Loucy (cell line): ENCODE results near the gene POLR3A.
"Not testable (repeated sequence)": the region's sequence is repeated elsewhere in the genome, so short reads cannot be mapped to it uniquely, and the experiment has no call there.

ENCODE experiments used
- H2AFZ ChIP-seq: fragments of 200-600 bp; sonication (generic); 2 replicates; pipeline ENCODE4 v1.6.0; 2016; ENCODE audit warnings: antibody characterized with exemption, mild to moderate bottlenecking, low read length, moderate library complexity
- H3F3A ChIP-seq: fragments of 200-600 bp; 2 replicates; pipeline ENCODE4 v1.6.0; 2016; ENCODE audit warnings: antibody characterized with exemption, low read depth, mild to moderate bottlenecking
- H3K27me3 ChIP-seq: fragments of 200-600 bp; sonication (generic); 2 replicates; pipeline ENCODE4 v1.6.1; 2014; ENCODE audit warnings: low read length, mild to moderate bottlenecking; ENCODE audit not compliant: insufficient read depth, poor library complexity, severe bottlenecking
- H3K36me3 ChIP-seq: fragments of 200-600 bp; sonication (generic); 2 replicates; pipeline ENCODE4 v1.6.1; 2016; ENCODE audit warnings: low read length; ENCODE audit not compliant: insufficient read depth
- H3K4me1 ChIP-seq: fragments of 200-600 bp; sonication (generic); 2 replicates; pipeline ENCODE4 v1.5.1; 2014; ENCODE audit warnings: low read length, mild to moderate bottlenecking; ENCODE audit not compliant: insufficient read depth, poor library complexity, severe bottlenecking
- H3K4me2 ChIP-seq: fragments of 200-600 bp; sonication (generic); 2 replicates; pipeline ENCODE4 v1.6.0; 2014; ENCODE audit warnings: antibody characterized with exemption, low read length, low read depth, mild to moderate bottlenecking; ENCODE audit not compliant: poor library complexity, severe bottlenecking
- H3K4me3 ChIP-seq: fragments of 200-600 bp; sonication (generic); 2 replicates; pipeline ENCODE4 v1.5.1; 2014; ENCODE audit warnings: low read length, mild to moderate bottlenecking, mixed read lengths; ENCODE audit not compliant: poor library complexity, severe bottlenecking
- H3K79me2 ChIP-seq: fragments of 200-600 bp; sonication (generic); 2 replicates; pipeline ENCODE4 v1.6.1; 2014; ENCODE audit warnings: low read length; ENCODE audit not compliant: insufficient read depth
- H3K9ac ChIP-seq: fragments of 200-600 bp; sonication (generic); 2 replicates; pipeline ENCODE4 v1.6.0; 2014; ENCODE audit warnings: mild to moderate bottlenecking, low read depth, low read length, moderate library complexity; ENCODE audit not compliant: poor library complexity, severe bottlenecking
- H3K9me2 ChIP-seq: fragments of 200-600 bp; sonication (generic); replicated peaks from 2 replicates; pipeline ENCODE4 v1.6.1; 2016; ENCODE audit warnings: low read depth, low read length, mixed read lengths
- H3K9me3 ChIP-seq: fragments of 200-600 bp; sonication (generic); 2 replicates; pipeline ENCODE4 v1.6.1; 2014; ENCODE audit warnings: mild to moderate bottlenecking, antibody characterized with exemption, low read length, low read depth; ENCODE audit not compliant: insufficient read depth
- H4K20me1 ChIP-seq: fragments of 200-600 bp; sonication (generic); 2 replicates; pipeline ENCODE4 v1.6.0; 2014; ENCODE audit warnings: antibody characterized with exemption, low read length, mild to moderate bottlenecking; ENCODE audit not compliant: insufficient read depth, poor library complexity, severe bottlenecking
- EZH2phosphoT487 ChIP-seq: fragments of 200-600 bp; IDR thresholded peaks from 2 replicates; pipeline ENCODE4 v1.6.1; 2018; ENCODE audit warnings: antibody characterized with exemption, mild to moderate bottlenecking, moderate library complexity, borderline replicate concordance
- TF ChIP-seq, protein P1 (sequence below): fragments of 200-600 bp; sonication (generic); conservative IDR thresholded peaks from 2 replicates; pipeline ENCODE4 v1.5.1; 2014; ENCODE audit warnings: mild to moderate bottlenecking, antibody characterized with exemption, low read length

POLR3A gene

DNA sequence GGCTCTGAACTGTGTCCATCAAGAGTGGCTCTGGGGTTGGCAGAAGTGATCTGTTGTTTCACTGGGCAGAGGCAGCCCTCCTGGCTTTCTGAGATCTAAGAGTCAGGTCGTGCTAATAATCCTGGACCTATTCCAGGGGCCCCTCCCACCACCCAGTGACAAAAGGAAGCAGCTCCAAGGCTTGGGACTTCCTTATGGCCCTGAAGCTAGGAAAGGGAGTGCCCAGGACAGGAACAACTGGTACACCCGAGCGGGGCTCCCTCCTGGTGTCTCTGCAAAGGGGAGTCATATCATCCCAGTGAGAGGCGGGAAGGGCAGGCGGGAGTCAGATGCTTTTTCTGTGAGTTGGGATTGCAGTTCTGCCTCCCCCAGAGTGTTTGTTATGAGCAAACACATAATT lies 36.7 kb upstream of the POLR3A start:
- peaks cover 63% of the 10 kb centered on the region for H3K4me1 ChIP-seq
- peak overlapping the region; percentile 45 for H3K4me3 ChIP-seq
- no peaks in the 10 kb centered on the region for H3F3A ChIP-seq
- H3K79me2 ChIP-seq: no peaks in the 10 kb centered on the region
- peak overlapping the region; percentile 64 for H3K4me2 ChIP-seq
- no peaks in the 10 kb centered on the region for H3K36me3 ChIP-seq
- H3K9ac ChIP-seq: peak overlapping the region; percentile 55
- no peaks in the 10 kb centered on the region for H3K9me2 ChIP-seq
- H3K9me3 ChIP-seq: no peaks in the 10 kb centered on the region
- no peaks in the 10 kb centered on the region for H3K27me3 ChIP-seq
- H2AFZ ChIP-seq: 0 out of 2 replicates have a peak overlapping the region, but pooled peaks have one; percentile 40
- no peaks in the 10 kb centered on the region for H4K20me1 ChIP-seq
- no peak for TF ChIP-seq EZH2phosphoT487
- TF ChIP-seq, protein P1, sequence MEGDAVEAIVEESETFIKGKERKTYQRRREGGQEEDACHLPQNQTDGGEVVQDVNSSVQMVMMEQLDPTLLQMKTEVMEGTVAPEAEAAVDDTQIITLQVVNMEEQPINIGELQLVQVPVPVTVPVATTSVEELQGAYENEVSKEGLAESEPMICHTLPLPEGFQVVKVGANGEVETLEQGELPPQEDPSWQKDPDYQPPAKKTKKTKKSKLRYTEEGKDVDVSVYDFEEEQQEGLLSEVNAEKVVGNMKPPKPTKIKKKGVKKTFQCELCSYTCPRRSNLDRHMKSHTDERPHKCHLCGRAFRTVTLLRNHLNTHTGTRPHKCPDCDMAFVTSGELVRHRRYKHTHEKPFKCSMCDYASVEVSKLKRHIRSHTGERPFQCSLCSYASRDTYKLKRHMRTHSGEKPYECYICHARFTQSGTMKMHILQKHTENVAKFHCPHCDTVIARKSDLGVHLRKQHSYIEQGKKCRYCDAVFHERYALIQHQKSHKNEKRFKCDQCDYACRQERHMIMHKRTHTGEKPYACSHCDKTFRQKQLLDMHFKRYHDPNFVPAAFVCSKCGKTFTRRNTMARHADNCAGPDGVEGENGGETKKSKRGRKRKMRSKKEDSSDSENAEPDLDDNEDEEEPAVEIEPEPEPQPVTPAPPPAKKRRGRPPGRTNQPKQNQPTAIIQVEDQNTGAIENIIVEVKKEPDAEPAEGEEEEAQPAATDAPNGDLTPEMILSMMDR: no peak

DNA sequence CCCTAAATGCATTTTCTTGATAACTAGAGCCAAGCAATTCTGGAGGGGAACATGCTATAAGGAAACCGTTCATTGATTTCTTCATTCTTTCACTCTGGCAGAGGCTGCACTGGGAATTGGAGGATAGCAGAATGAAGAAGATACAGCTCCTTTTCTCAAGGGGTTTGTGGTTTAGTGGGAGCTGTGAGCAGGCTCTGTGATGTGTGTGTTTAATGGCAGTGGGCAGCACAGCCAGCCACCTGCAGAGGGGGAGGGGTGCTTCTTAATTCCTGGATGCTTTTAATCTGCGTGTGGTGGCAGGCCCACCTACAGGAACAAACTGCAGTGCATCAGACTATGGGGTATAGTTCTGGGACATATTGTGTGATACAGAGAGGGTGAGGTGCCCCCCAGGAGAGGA lies 36.3 kb upstream of the POLR3A start:
- Histone ChIP-seq H3K4me3 (peak overlapping the region; percentile 45), H3K4me1 (peaks cover 65% of the 10 kb centered on the region), H2AFZ (0 out of 2 replicates have a peak overlapping the region, but pooled peaks have one; percentile 40), H4K20me1 (no peaks in the 10 kb centered on the region), H3K9ac (peak overlapping the region; percentile 55), H3F3A (no peaks in the 10 kb centered on the region), H3K4me2 (peak overlapping the region; percentile 64), H3K9me3 (no peaks in the 10 kb centered on the region), H3K36me3 (no peaks in the 10 kb centered on the region), H3K9me2 (no peaks in the 10 kb centered on the region), H3K79me2 (no peaks in the 10 kb centered on the region), H3K27me3 (no peaks in the 10 kb centered on the region)
- no peak for TF ChIP-seq EZH2phosphoT487
- TF ChIP-seq, protein P1: no peak

DNA sequence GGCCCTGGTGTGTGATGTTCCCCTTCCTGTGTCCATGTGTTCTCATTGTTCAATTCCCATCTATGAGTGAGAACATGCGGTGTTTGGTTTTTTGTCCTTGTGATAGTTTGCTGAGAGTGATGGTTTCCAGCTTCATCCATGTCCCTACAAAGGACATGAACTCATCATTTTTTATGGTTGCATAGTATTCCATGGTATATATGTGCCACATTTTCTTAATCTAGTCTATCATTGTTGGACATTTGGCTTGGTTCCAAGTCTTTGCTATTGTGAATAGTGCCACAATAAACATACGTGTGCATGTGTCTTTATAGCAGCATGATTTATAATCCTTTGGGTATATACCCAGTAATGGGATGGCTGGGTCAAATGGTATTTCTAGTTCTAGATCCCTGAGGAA lies 35.6 kb upstream of the POLR3A start:
- not testable (repeated sequence) for H3K79me2 ChIP-seq

DNA sequence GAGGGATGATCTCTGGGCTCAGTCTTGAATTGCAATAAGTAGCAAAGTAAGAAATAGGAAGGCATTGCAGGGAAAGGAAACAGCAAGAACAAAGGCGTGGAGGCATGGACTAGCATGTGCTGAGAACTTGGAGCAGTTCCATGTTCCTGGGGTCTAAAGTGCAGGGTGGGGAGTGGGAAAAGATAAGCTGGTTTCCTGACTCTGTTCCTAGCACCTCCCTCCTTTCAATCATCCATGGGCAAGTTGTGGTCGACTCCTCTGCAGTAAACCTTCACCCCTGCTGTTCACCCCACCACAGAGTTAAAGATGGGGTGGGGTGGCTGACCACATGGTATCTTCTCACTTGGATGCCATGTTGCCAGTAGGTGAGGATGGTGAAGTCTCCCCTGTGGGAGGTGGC lies 33.9 kb upstream of the POLR3A start:
- H3K79me2 ChIP-seq: no peaks in the 10 kb centered on the region
- H3K9me3 ChIP-seq: no peaks in the 10 kb centered on the region
- peak overlapping the region; percentile 58 for H3K9ac ChIP-seq
- H3F3A ChIP-seq: no peaks in the 10 kb centered on the region
- H2AFZ ChIP-seq: peak overlapping the region; percentile 45; the same call in 1 of the 2 replicates
- TF ChIP-seq, protein P1: no peak
- TF ChIP-seq EZH2phosphoT487: no peak
- H3K4me3 ChIP-seq: peak overlapping the region; percentile 55
- H3K4me2 ChIP-seq: peak overlapping the region; percentile 76
- peaks cover 78% of the 10 kb centered on the region for H3K4me1 ChIP-seq
- H3K9me2 ChIP-seq: no peaks in the 10 kb centered on the region
- H3K27me3 ChIP-seq: no peaks in the 10 kb centered on the region
- no peaks in the 10 kb centered on the region for H4K20me1 ChIP-seq
- no peaks in the 10 kb centered on the region for H3K36me3 ChIP-seq

More for the DNA sequence above, 35.6 kb upstream of the POLR3A start:
- H3F3A ChIP-seq, H3K9me2 ChIP-seq, H3K36me3 ChIP-seq, H3K27me3 ChIP-seq, H2AFZ ChIP-seq, H3K4me2 ChIP-seq, H3K9ac ChIP-seq, H4K20me1 ChIP-seq, H3K9me3 ChIP-seq, H3K4me3 ChIP-seq: not testable (repeated sequence)
- H3K4me1 ChIP-seq: peaks cover 72% of the 10 kb centered on the region
